MM.1S (cell line): Measurements from ENCODE around the gene BTBD16.

Source experiments
- DNase-seq: peaks from one replicate; pipeline ENCODE4 v3.0.0-alpha.2; 2015
- H2AFZ ChIP-seq: fragments of 300-600 bp; sonication (generic); 2 replicates; pipeline ENCODE4 v1.6.0; 2016; ENCODE audit warnings: antibody characterized with exemption, low read length
- H3F3A ChIP-seq: fragments of 300-600 bp; sonication (generic); 2 replicates; pipeline ENCODE4 v1.6.1; 2016; ENCODE audit warnings: mild to moderate bottlenecking, antibody characterized with exemption, low read length, moderate library complexity, mixed read lengths; ENCODE audit not compliant: insufficient read depth
- H3K27ac ChIP-seq: fragments of 300-600 bp; sonication (generic); 2 replicates; pipeline ENCODE4 v1.5.1; 2016; ENCODE audit warnings: mild to moderate bottlenecking, low read length
- H3K27me3 ChIP-seq: fragments of 300-600 bp; sonication (generic); replicated peaks from 2 replicates; pipeline ENCODE4 v1.6.0; 2016; ENCODE audit warnings: low read length; ENCODE audit not compliant: insufficient read depth
- H3K36me3 ChIP-seq: fragments of 300-600 bp; sonication (generic); replicated peaks from 2 replicates; pipeline ENCODE4 v1.6.1; 2016; ENCODE audit warnings: mild to moderate bottlenecking, low read length, mixed read lengths; ENCODE audit not compliant: insufficient read depth
- H3K4me1 ChIP-seq: fragments of 300-600 bp; sonication (generic); 2 replicates; pipeline ENCODE4 v1.6.1; 2016; ENCODE audit warnings: low read length, mixed read lengths
- H3K4me2 ChIP-seq: fragments of 300-600 bp; sonication (generic); 2 replicates; pipeline ENCODE4 v1.6.0; 2016; ENCODE audit warnings: low read depth, low read length
- H3K4me3 ChIP-seq: fragments of 300-600 bp; sonication (generic); 2 replicates; pipeline ENCODE4 v1.5.1; 2016; ENCODE audit warnings: low read length, mixed read lengths
- H3K79me2 ChIP-seq: fragments of 300-600 bp; sonication (generic); 2 replicates; pipeline ENCODE4 v1.6.1; 2016; ENCODE audit warnings: mixed run types, low read length, mixed read lengths
- H3K9ac ChIP-seq: fragments of 300-600 bp; sonication (generic); 2 replicates; pipeline ENCODE4 v1.6.1; 2016; ENCODE audit warnings: low read length, mixed read lengths
- H3K9me2 ChIP-seq: fragments of 300-600 bp; sonication (generic); replicated peaks from 2 replicates; pipeline ENCODE4 v1.6.1; 2016; ENCODE audit warnings: mild to moderate bottlenecking, low read length, mixed read lengths; ENCODE audit not compliant: insufficient read depth
- H3K9me3 ChIP-seq: fragments of 300-600 bp; sonication (generic); replicated peaks from 2 replicates; pipeline ENCODE4 v1.6.1; 2016; ENCODE audit warnings: mild to moderate bottlenecking, low read length, mixed read lengths; ENCODE audit not compliant: insufficient read depth
- H4K20me1 ChIP-seq: fragments of 300-600 bp; sonication (generic); 2 replicates; pipeline ENCODE4 v1.6.1; 2016; ENCODE audit warnings: mild to moderate bottlenecking, low read length, moderate library complexity, mixed read lengths; ENCODE audit not compliant: insufficient read depth
- CTCF ChIP-seq: fragments of 300-600 bp; sonication (generic); IDR thresholded peaks from 2 replicates; pipeline ENCODE4 v1.5.1; 2016; ENCODE audit warnings: antibody characterized with exemption, low read length, mixed read lengths
- EZH2 ChIP-seq: fragments of 300-600 bp; sonication (generic); optimal IDR thresholded peaks from 2 replicates; pipeline ENCODE3; 2017; ENCODE audit warnings: low read depth, mild to moderate bottlenecking, antibody characterized with exemption, low read length, mixed read lengths
- EZH2phosphoT487 ChIP-seq: fragments of 300-600 bp; sonication (generic); IDR thresholded peaks from 2 replicates; pipeline ENCODE4 v1.6.1; 2018; ENCODE audit warnings: antibody characterized with exemption, low read length

BTBD16 gene

GRCh38 chr10:122323189-122323588 is 52.1 kb downstream of the BTBD16 start:
- TF ChIP-seq CTCF (no peak), EZH2phosphoT487 (no peak), EZH2 (no peak)
- no peak overlapping the region for H3K4me2 ChIP-seq
- no peaks in the 10 kb centered on the region for H3K9me2 ChIP-seq
- no peak overlapping the region for H3K4me3 ChIP-seq
- no peaks in the 10 kb centered on the region for H3K9me3 ChIP-seq
- no peak overlapping the region for H3K9ac ChIP-seq
- H3K79me2 ChIP-seq: no peaks in the 10 kb centered on the region
- no peaks in the 10 kb centered on the region for H4K20me1 ChIP-seq
- H3K4me1 ChIP-seq: no peaks in the 10 kb centered on the region
- H2AFZ ChIP-seq: no peak overlapping the region
- H3K27me3 ChIP-seq: 0 out of 2 replicates have a peak, but pooled peaks cover 5% of the 10 kb centered on the region
- no peak overlapping the region for H3K27ac ChIP-seq
- H3F3A ChIP-seq: no peaks in the 10 kb centered on the region
- DNase-seq: no peak
- no peaks in the 10 kb centered on the region for H3K36me3 ChIP-seq

- Histone ChIP-seq H3K9ac (no peak overlapping the region), H3K36me3 (no peaks in the 10 kb centered on the region), H3K27ac (no peak overlapping the region), H3K9me2 (no peaks in the 10 kb centered on the region), H3K4me1 (no peaks in the 10 kb centered on the region), H3K4me3 (no peak overlapping the region), H4K20me1 (no peaks in the 10 kb centered on the region), H3K79me2 (no peaks in the 10 kb centered on the region), H3F3A (no peaks in the 10 kb centered on the region), H2AFZ (no peak overlapping the region), H3K4me2 (no peak overlapping the region), H3K9me3 (no peaks in the 10 kb centered on the region), H3K27me3 (0 out of 2 replicates have a peak, but pooled peaks cover 1% of the 10 kb centered on the region)
- DNase-seq: no peak
- no peak for TF ChIP-seq CTCF
- no peak for TF ChIP-seq EZH2
- TF ChIP-seq EZH2phosphoT487: no peak
These were observed 53.0 kb downstream of the BTBD16 start for GRCh38 chr10:122323941-122324675.

GRCh38 chr10:122325235-122325634 is 54.1 kb downstream of the BTBD16 start:
- Histone ChIP-seq H3K36me3 (no peaks in the 10 kb centered on the region), H3K27ac (no peak overlapping the region), H3F3A (no peaks in the 10 kb centered on the region), H4K20me1 (no peaks in the 10 kb centered on the region), H3K9ac (no peak overlapping the region), H3K4me2 (no peak overlapping the region), H3K4me3 (no peak overlapping the region), H3K9me3 (no peaks in the 10 kb centered on the region), H3K79me2 (no peaks in the 10 kb centered on the region), H3K9me2 (no peaks in the 10 kb centered on the region), H3K4me1 (no peaks in the 10 kb centered on the region), H2AFZ (no peak overlapping the region), H3K27me3 (no peaks in the 10 kb centered on the region; the same call in 1 of the 2 replicates)
- no peak for TF ChIP-seq CTCF
- no peak for TF ChIP-seq EZH2
- no peak for TF ChIP-seq EZH2phosphoT487
- DNase-seq: no peak
